ENCODE data around the gene UPK3A.

DNA sequence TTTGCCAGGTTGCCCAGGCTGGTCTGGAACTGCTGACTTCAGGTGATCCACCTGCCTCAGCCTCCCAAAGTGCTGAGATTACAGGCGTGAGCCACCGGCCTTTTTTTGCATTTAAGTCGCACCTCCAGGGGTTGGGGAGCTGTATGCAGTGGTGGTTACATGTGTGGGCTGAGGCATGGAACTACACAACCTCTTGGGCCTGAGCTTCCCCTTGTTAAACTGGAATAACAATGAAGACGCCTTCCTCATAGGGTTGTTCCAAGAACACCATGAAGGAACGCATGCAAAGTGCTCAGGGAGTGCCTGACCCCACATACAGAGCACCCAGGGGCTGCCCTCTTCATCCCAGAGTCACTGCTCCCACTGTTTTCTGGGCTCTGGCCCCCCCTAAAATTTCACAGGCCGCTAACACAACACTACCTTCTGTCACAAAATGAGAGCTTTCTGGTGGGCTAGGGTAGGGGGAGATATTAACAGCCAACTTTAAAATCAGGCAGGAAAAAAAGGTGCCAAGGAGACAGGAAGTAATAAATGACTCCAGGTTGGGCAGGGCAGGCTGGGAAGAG is 23.7 kb downstream of the UPK3A start:
- TF ChIP-seq, protein P1, sequence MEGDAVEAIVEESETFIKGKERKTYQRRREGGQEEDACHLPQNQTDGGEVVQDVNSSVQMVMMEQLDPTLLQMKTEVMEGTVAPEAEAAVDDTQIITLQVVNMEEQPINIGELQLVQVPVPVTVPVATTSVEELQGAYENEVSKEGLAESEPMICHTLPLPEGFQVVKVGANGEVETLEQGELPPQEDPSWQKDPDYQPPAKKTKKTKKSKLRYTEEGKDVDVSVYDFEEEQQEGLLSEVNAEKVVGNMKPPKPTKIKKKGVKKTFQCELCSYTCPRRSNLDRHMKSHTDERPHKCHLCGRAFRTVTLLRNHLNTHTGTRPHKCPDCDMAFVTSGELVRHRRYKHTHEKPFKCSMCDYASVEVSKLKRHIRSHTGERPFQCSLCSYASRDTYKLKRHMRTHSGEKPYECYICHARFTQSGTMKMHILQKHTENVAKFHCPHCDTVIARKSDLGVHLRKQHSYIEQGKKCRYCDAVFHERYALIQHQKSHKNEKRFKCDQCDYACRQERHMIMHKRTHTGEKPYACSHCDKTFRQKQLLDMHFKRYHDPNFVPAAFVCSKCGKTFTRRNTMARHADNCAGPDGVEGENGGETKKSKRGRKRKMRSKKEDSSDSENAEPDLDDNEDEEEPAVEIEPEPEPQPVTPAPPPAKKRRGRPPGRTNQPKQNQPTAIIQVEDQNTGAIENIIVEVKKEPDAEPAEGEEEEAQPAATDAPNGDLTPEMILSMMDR (IDR thresholded peaks at IDR 0.05): no peak
- TF ChIP-seq EP300 (IDR thresholded peaks at IDR 0.05; ENCODE audit: low read depth) (no peak), POLR2AphosphoS5 (IDR thresholded peaks at IDR 0.05) (no peak), POLR2A (IDR thresholded peaks at IDR 0.05) (no peak)
